Kidney epithelial cell (primary cell): Measurements from ENCODE around the gene PPRC1. TPM values are rescaled to one million over a fixed set of nuclear protein-coding genes. Genes with fewer than 3 reads are reported as not detected.
"Not testable (repeated sequence)": the region's sequence is repeated elsewhere in the genome, so short reads cannot be mapped to it uniquely, and the experiment has no call there.

ENCODE experiments used
- DNase-seq: peaks from one replicate; pipeline ENCODE4 v3.0.0-alpha.2; 2010; ENCODE audit warnings: low read depth
- H3K27me3 ChIP-seq: 2 replicates; pipeline ENCODE4 v1.6.0; 2011; ENCODE audit warnings: low read length; ENCODE audit not compliant: control insufficient read depth, insufficient read depth
- H3K36me3 ChIP-seq: 2 replicates; pipeline ENCODE4 v1.5.1; 2011; ENCODE audit warnings: low read length; ENCODE audit not compliant: control insufficient read depth, insufficient read depth
- H3K4me3 ChIP-seq: 2 replicates; pipeline ENCODE4 v1.5.1; 2011; ENCODE audit warnings: low read depth, mild to moderate bottlenecking, control low read depth, low read length
- total RNA-seq: library from RNA; depleted of rRNA; stranded (reverse); fragments of >200 nt; gene quantifications from 2 replicates; pipeline ENCODE4 v1.2.3, GENCODE V29; 2015
- TF ChIP-seq, protein P1 (sequence below): IDR thresholded peaks from 2 replicates; pipeline ENCODE4 v1.5.1; 2011; ENCODE audit warnings: mild to moderate bottlenecking, moderate library complexity, low read length, control low read depth, inconsistent platforms; ENCODE audit not compliant: insufficient read depth, poor library complexity, severe bottlenecking

The PPRC1 gene
- total RNA-seq, 1 donor from 2014 or later: 30.5 TPM

DNA sequence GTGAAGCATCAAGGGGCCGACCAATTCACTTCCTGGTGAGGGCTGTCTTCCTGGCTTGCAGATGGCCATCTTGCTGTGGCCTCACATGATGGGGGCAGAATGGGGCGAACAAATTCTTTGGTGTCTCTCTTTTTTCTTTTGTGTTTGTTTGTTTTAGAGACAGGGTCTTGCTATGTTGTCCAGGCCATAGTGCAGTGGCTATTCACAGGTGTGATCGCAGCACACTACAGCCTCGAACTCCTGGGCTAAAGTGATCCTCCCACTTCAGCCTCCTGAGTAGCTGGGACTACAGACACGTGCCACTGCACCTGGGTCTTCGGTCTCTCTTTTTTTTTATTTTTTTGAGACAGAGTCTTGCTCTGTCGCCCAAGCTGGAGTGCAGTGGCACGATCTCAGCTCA lies 39.4 kb downstream of the PPRC1 start:
- Histone ChIP-seq H3K27me3 (no peaks in the 10 kb centered on the region), H3K36me3 (no peaks in the 10 kb centered on the region), H3K4me3 (no peak overlapping the region)
- TF ChIP-seq, protein P1, sequence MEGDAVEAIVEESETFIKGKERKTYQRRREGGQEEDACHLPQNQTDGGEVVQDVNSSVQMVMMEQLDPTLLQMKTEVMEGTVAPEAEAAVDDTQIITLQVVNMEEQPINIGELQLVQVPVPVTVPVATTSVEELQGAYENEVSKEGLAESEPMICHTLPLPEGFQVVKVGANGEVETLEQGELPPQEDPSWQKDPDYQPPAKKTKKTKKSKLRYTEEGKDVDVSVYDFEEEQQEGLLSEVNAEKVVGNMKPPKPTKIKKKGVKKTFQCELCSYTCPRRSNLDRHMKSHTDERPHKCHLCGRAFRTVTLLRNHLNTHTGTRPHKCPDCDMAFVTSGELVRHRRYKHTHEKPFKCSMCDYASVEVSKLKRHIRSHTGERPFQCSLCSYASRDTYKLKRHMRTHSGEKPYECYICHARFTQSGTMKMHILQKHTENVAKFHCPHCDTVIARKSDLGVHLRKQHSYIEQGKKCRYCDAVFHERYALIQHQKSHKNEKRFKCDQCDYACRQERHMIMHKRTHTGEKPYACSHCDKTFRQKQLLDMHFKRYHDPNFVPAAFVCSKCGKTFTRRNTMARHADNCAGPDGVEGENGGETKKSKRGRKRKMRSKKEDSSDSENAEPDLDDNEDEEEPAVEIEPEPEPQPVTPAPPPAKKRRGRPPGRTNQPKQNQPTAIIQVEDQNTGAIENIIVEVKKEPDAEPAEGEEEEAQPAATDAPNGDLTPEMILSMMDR: no peak
- DNase-seq: no peak

DNA sequence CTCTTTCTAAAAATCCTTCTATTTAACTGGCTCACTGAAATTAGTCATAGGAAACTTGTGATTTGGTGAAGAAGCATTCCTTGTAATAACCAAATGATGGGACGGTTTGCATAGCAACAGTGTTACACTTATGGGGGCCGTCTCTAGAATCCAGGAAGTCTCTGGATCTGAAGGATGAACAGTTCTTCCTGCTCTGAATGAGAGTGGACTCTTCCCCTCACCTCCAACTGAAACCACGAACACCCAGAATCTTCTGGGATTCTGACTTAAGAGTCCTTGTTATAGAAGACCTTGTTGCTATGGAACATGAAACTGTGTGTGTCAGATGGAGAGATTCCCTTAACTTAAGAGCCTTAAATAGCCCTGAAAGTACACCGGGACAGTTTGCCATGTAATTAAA lies 42.6 kb downstream of the PPRC1 start:
- DNase-seq: no peak
- Histone ChIP-seq H3K4me3 (no peak overlapping the region), H3K36me3 (no peaks in the 10 kb centered on the region), H3K27me3 (no peaks in the 10 kb centered on the region)
- TF ChIP-seq, protein P1: no peak

DNA sequence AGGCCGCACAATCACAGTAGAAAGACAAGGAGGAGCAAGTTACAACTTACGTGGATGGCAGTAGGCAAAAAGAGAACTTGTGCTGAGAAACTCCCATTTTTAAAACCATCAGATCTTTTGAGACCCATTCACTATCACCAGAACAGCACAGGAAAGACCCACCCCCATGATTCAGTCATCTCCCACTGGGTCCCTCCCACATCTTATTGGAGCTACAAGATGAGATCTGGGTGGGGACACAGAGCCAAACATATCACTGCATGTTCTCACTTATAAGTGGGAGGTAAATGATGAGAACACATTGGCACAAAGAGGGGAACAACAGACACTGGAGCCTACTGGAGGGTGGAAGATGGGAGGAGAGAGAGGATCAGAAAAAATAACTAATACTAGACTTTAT lies 51.8 kb downstream of the PPRC1 start:
- H3K36me3 ChIP-seq: no peaks in the 10 kb centered on the region

DNA sequence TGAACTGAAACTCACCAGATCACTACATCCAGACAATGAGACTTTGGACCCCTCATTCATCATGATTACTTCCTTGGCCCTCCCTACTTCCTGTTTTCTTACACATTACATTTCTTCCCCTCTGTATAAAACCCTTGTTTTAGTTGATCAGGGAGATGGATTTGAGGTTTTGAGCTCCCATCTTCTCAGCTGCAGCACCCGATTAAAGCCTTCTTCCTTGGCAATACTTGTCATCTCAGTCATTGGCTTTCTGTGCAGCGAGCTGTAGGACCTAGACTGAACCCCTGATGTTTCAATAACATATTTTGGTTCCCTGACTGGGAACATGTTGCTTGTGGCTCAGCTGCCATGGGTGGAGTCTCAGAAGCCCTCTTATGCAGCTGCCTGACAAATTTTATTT lies 52.4 kb downstream of the PPRC1 start:
- no peak for DNase-seq
- no peaks in the 10 kb centered on the region for H3K36me3 ChIP-seq
- TF ChIP-seq, protein P1: no peak
- H3K4me3 ChIP-seq: no peak overlapping the region
- peaks cover 4% of the 10 kb centered on the region for H3K27me3 ChIP-seq

More for the DNA sequence above, 51.8 kb downstream of the PPRC1 start:
- TF ChIP-seq, protein P1: no peak
- Histone ChIP-seq H3K27me3 (peaks cover 4% of the 10 kb centered on the region), H3K4me3 (no peak overlapping the region)
- DNase-seq: no peak

DNA sequence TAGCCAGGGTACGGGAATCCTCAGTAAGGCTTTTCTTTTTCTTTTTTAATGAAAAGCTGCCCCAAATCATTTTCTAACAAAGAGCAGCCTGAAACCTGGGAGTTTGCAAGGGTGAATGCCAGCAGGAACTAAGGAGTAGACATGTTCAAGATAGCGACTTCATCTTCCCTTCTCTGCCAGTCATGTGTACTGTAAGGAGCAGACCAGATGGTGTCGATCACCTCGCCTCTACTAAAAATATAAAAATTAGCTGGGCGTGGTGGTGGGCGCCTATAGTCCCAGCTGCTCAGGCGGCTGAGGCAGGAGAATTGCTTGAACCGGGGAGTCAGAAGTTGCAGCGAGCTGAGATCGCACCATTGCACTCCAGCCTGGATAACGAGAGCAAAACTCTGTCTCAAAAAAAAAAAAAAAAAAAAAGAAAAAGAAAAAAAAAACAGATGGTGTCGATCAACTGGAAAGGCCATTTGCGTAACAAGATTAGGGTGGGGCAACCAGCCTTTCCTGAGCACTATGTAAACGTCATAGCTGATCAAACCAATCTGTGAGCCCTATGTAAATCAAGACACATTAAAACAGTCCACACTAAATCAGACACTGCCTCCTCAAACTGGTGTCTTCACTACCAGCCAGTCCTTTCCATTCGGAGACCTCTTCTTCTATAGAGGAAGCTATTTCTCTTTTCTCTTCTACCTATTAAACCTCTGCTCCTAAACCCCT lies 53.1 kb downstream of the PPRC1 start:
- DNase-seq: no peak
- H3K4me3 ChIP-seq: no peak overlapping the region
- H3K27me3 ChIP-seq: peaks cover 4% of the 10 kb centered on the region
- H3K36me3 ChIP-seq: no peaks in the 10 kb centered on the region
- TF ChIP-seq, protein P1: no peak

DNA sequence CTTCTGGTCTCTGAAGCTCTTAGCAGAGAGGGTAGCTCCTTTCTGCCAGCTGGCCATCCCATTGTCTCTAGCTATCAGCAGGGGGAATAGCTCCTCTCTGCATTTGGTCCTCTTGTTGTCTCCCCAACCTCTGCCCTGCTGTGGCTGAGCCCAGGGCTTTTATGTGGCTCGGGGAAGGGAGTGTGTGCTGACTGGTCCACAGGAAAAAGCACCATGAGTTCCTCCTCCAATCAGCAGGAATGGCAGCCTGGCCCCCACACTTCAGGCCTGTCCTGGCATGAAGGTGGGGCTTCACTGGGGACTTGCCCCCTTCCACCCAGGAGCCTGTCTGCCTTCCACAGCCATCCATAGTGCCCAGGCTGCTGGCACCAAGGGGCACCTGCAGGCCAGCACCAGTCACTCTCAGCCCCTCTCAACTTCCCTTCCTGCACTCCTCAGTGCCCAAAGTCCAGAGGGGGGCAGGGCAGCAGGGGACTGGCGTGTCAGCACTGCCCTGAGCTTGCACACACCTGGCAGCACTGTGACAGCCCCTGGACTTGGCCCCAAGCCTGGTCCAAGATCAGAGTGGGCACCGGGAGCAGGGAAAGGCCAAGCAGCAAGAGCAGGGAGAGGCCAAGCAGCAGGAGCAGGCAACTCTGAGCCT lies 55.6 kb downstream of the PPRC1 start:
- TF ChIP-seq, protein P1: no peak
- Histone ChIP-seq H3K36me3 (no peaks in the 10 kb centered on the region), H3K27me3 (peaks cover 4% of the 10 kb centered on the region), H3K4me3 (no peak overlapping the region)
- DNase-seq: no peak

DNA sequence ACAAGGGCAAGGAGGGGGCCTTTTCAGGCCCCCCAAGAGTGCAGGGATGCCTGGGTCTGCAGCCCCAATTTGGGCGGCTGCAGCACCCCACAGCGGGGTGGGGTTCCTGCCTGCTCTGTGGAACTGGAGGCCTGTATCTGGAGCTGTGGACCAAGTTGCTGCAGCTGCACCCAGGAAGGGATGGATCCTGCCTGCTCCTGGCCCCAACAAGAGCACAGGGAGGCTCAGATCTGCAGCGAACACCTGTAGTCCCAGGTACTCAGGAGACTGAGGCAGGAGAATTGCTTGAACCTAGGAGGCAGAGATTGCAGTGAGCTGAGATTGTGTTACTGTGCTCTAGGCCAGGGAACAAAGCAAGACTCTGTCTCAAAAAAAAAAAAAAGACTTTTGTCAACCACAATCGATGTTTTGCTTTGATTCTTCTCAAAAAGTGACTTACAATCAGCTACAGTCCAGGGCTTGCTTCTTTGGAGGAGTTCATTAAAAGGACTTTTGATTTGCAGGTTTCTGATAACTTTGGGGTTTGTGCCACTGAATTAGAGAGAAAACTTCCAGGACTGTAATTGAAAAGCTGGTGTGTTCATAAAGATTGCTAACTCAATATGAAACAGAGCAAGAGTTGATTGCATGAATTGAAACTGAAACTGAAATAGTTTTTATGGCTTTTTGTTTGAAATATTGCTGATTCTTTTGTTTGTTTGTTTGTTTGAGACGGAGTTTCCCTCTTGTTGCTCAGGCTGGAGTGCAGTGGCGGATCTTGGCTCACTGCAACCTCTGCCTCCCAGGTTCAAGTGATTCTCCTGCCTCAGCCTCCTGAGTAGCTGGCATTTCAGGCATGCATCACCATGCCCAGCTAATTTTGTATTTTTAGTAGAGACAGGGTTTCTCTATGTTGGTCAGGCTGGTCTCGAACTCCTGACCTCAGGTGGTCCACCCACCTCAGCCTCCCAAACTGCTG lies 56.4 kb downstream of the PPRC1 start:
- not testable (repeated sequence) for DNase-seq, H3K36me3 ChIP-seq, H3K27me3 ChIP-seq, H3K4me3 ChIP-seq
